22Rv1 (cell line): Measurements from ENCODE around the gene ZBTB7C.

Source experiments
- H3K27ac ChIP-seq: fragments of 450-650 bp; 2 replicates; pipeline ENCODE4 v1.5.1; 2017
- ZFX ChIP-seq: fragments of 450-650 bp; IDR thresholded peaks from 2 replicates; pipeline ENCODE4 v1.6.1; 2017; ENCODE audit warnings: antibody characterized with exemption, borderline replicate concordance
- TF ChIP-seq, protein P1 (sequence below): fragments of 450-650 bp; IDR thresholded peaks from 2 replicates; pipeline ENCODE4 v1.5.1; 2017; ENCODE audit warnings: mild to moderate bottlenecking

ZBTB7C gene

DNA sequence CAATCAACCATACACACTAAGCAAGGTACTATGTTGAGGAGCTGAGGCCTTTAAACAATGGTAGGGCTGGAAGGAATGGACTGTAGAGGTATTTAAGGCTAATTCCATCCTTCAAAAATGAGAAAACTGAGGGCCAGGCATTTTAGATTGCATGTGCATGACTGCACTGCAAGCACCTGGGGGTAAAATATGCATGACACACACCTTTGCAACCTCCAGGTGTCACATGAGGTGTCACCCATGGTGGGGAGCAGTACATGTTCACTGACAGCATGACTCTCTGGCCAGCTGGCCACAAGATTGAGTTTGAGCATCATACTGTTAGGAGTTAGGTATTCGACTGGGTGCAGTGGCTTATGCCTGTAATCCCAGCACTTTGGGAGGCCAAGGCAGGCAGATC is 182.8 kb downstream of the ZBTB7C start:
- no peak for TF ChIP-seq ZFX
- TF ChIP-seq, protein P1, sequence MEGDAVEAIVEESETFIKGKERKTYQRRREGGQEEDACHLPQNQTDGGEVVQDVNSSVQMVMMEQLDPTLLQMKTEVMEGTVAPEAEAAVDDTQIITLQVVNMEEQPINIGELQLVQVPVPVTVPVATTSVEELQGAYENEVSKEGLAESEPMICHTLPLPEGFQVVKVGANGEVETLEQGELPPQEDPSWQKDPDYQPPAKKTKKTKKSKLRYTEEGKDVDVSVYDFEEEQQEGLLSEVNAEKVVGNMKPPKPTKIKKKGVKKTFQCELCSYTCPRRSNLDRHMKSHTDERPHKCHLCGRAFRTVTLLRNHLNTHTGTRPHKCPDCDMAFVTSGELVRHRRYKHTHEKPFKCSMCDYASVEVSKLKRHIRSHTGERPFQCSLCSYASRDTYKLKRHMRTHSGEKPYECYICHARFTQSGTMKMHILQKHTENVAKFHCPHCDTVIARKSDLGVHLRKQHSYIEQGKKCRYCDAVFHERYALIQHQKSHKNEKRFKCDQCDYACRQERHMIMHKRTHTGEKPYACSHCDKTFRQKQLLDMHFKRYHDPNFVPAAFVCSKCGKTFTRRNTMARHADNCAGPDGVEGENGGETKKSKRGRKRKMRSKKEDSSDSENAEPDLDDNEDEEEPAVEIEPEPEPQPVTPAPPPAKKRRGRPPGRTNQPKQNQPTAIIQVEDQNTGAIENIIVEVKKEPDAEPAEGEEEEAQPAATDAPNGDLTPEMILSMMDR = no peak
- no peak overlapping the region for H3K27ac ChIP-seq

DNA sequence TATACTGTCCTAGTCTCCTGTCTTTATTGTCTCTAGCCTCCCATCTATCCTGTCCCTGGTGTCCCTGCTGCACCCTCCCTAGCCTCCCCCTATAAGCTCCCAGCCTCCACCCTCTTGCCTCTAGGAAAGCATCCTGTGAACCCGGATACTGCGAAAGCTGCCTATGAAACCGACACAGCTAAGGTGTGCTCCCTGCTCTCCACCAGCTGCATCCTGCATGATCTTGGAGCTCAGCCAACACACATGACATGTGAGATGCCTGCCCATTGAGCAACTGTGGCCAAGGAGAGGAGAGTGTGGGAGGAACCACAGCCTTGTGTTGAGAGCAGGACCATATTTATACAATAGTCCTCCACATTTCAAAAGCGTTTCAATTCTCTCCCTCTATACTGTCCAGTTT is 187.1 kb downstream of the ZBTB7C start:
- TF ChIP-seq ZFX = no peak
- TF ChIP-seq, protein P1 = no peak
- no peak overlapping the region for H3K27ac ChIP-seq

DNA sequence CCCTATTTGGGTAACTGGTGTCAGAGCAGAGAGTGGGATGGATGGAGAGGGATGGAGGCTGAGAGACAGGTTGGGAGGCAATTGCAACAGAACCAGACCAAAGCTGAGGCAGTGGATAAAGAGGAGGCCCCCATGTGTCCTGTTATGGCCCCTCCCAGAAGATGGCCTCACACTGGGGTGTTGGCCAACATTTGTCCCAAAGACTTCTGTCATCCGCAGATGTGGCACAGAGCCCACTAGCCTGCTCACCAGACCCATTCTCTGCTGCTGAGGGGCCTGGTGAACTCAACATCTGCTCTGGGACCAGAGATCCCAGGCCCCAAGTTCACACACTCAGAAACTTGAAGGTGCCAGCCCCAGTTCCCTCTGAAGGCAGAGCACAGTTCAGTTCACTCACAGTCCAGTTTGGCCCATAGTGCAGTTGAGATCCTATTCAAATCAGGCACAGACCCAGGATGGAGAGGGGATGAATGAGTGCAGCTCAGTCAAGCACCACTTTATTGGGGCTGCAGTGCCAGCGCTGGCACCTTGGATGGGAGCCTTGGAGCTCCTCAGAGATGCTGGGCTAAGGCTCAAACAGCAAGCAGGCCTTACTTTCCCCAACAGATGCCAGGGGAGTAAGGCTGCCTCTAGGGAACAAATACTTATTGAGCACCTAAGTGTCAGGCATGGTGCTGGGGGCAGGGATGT is 189.2 kb downstream of the ZBTB7C start:
- TF ChIP-seq ZFX = no peak
- TF ChIP-seq, protein P1 = no peak

DNA sequence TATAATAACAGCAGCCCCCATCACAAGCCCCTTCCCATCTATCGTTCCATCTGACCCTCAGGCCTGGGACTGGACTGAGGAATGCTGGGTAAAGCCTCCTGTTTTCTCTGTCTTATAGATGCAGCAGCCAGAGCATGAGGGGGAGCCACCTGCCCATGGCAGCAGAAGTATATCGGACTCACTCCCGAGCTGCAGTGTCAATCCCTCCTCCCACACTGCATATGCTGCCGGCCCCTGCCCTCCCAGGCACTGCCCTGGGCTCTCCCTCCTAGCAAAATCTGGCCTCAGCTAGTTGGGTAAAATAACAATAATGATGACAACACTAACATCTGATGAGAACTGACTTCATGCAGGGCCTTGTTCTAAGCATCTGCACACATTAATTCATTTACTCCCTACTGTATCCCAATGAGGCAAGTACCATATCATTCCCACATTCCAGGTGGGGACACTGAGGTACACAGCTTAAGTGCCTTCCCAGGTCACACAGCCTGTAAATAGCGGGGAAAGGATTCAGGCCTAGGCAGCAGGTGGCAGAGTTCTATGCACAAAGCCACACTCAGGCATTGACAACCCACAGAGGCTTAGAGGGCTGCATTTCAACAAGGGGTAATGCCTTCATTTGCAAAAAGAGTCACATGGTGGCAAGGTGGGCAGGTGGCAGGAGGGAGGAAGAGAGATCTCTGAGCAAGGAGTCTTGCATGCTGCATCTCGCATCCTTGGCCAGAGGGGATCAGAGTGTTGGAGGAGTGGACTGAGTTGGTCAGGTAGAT is 190.0 kb downstream of the ZBTB7C start:
- TF ChIP-seq, protein P1 = no peak
- no peak for TF ChIP-seq ZFX
- no peak overlapping the region for H3K27ac ChIP-seq

More for the DNA sequence above, 189.2 kb downstream of the ZBTB7C start:
- no peak overlapping the region for H3K27ac ChIP-seq

DNA sequence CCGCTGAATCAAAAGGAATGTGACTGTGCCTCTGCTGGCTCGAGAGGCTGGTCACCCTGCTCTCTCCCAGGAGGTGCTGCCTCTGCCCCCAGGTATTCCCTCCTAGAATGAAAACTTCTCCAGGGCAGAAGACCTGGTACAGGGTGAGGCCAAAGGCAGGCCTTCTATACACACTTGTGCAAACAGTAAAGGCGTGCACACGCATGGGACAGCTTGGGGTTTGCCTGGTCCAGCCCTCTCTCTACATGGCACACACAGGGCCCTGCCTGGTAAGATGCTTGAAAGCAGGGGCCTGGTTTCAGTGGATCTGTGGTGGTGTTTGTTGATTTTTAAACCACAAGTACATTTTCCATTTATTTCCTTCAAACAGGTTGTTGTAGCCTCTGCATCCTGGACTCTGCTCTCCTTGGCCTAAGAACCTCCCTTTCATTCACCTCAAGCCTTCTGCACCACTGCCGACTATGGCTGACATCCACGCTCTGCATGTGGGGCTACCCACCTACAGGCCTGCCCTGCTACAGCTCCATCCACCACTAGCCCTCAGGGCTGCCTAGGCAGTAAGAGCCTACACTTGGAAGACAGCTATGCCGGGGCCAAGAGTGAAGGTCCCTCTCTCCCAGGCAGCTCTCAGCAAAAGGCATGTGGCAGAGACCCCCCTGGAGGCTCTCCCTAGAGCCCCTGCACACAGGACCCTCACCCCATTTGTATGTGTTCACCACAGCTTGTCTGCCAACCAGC is 190.7 kb downstream of the ZBTB7C start:
- TF ChIP-seq ZFX = no peak
- TF ChIP-seq, protein P1 = no peak
- H3K27ac ChIP-seq = no peak overlapping the region

DNA sequence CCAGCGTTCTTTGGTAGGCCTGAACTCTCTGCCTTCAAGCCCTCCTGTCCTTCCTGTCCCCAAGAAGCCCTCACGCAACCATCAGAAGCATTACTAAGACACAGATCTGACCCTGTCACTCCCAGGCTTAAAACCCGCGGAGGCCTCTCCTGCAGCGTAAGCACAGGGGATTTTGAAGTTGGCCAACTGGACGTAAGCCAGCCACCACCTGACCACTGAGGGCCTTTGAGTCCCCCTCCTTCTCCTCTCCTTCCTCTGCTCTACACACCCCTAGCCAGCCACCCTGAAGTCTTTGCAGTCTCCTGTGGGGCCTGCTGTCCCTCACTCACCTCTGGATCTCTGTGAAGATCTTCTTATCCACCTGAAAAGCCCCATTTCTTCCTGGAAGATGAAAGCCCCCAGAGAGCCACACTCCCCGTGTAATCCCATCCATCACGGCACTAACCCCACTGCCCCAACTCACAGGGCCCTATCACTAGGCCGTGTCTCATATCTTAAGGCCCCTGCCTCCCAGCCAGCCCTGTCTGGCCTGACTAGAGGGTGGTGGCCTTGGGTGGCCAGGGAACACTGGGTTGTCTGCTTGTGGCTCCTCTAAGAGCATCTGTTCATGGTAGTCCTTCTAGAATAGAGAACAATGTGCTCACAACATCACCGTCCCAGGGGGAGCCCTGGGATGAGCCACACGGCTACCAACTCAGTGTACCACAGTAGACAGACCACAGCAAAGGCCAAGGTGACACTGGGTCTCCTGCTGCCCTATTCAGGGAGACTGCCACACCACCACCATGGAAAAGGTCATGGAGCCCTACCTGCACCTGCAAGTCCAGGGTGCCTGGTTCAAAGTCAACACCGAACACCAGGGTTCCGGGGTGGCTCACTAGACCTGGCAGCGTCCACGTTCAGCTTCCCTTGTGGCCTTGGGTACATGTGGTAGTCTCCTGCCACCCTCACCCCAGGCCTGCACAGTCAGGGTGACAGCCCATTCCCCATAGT is 191.6 kb downstream of the ZBTB7C start:
- TF ChIP-seq, protein P1 = no peak
- TF ChIP-seq ZFX = no peak
- H3K27ac ChIP-seq = no peak overlapping the region
